CD8-positive, alpha-beta memory T cell (primary cell): Measurements from ENCODE around the gene PEX14. TPM values are rescaled to one million over a fixed set of nuclear protein-coding genes. Genes with fewer than 3 reads are reported as not detected.

Source experiments
- CTCF ChIA-PET: fragments of 350-600 bp; sonication (Branson Sonifier 250); formaldehyde crosslinking; loops from one replicate; lab custom pipeline; 2021; ENCODE audit warnings: antibody characterized with exemption; lab: Charles Lee
- POLR2A ChIA-PET: fragments of 350-600 bp; sonication (Branson Sonifier 250); formaldehyde crosslinking; loops from one replicate; lab custom pipeline; 2021; ENCODE audit warnings: antibody characterized with exemption; lab: Charles Lee
- DNase-seq, 5 donors: peaks; one replicate each; pipeline versions ENCODE4 v3.0.0 to v3.0.0-alpha.2; 2020 to 2022; ENCODE audit warnings: mixed read lengths in 1 of 5
- H3K27ac ChIP-seq: one replicate; pipeline ENCODE4 v1.7.0; 2013; ENCODE audit warnings: low read depth, mild to moderate bottlenecking, low read length, moderate library complexity
- H3K27me3 ChIP-seq: 2 replicates; pipeline ENCODE4 v1.7.0; 2013; ENCODE audit warnings: low read length, mild to moderate bottlenecking; ENCODE audit not compliant: insufficient read depth, poor library complexity, severe bottlenecking
- H3K36me3 ChIP-seq: 2 replicates; pipeline ENCODE4 v1.7.0; 2013; ENCODE audit warnings: mild to moderate bottlenecking, low read length, moderate library complexity; ENCODE audit not compliant: insufficient read depth
- H3K4me1 ChIP-seq: 2 replicates; pipeline ENCODE4 v1.7.0; 2013; ENCODE audit warnings: mild to moderate bottlenecking, low read length, moderate library complexity; ENCODE audit not compliant: insufficient read depth
- H3K4me3 ChIP-seq: 2 replicates; pipeline ENCODE4 v1.7.0; 2013; ENCODE audit warnings: mild to moderate bottlenecking, low read length
- H3K9me3 ChIP-seq: 2 replicates; pipeline ENCODE4 v1.7.0; 2013; ENCODE audit warnings: mild to moderate bottlenecking, low read length
- H3K27ac Mint-ChIP-seq, 8 donors: one replicate each; pipeline ENCODE4 v1.8.0; 2020 to 2021; ENCODE audit warnings: mixed read lengths in 8 of 8, mild to moderate bottlenecking in 6 of 8, inconsistent platforms in 3 of 8, moderate library complexity in 3 of 8
- H3K27me3 Mint-ChIP-seq, 2 donors: one replicate each; pipeline ENCODE4 v1.8.0; 2020 to 2021; ENCODE audit warnings: mixed read lengths in 2 of 2, mild to moderate bottlenecking in 1 of 2, moderate library complexity in 1 of 2
- H3K36me3 Mint-ChIP-seq, 3 donors: one replicate each; pipeline ENCODE4 v1.8.0; 2020 to 2021; ENCODE audit warnings: mixed read lengths in 3 of 3, inconsistent platforms in 1 of 3, mild to moderate bottlenecking in 1 of 3
- H3K4me1 Mint-ChIP-seq, 3 donors: one replicate each; pipeline ENCODE4 v1.8.0; 2020 to 2021; ENCODE audit warnings: mixed read lengths in 3 of 3, inconsistent platforms in 1 of 3, mild to moderate bottlenecking in 1 of 3
- H3K4me3 Mint-ChIP-seq, 7 donors: one replicate each; pipeline ENCODE4 v1.8.0; 2020 to 2021; ENCODE audit warnings: mixed read lengths in 7 of 7, mild to moderate bottlenecking in 6 of 7, moderate library complexity in 4 of 7, inconsistent platforms in 2 of 7
- H3K9me3 Mint-ChIP-seq, 5 donors: one replicate each; pipeline ENCODE4 v1.8.0; 2020 to 2022; ENCODE audit warnings: mixed read lengths in 5 of 5, mild to moderate bottlenecking in 3 of 5, moderate library complexity in 2 of 5, inconsistent platforms in 1 of 5
- polyA plus RNA-seq: library from polyadenylated mRNA; unstranded; fragments of 300-500 nt; fragmentation: Illumina TruSeq; gene quantifications from one replicate; pipeline ENCODE4 v1.2.3, GENCODE V29; 2021
- total RNA-seq, 2 experiments: library from RNA; stranded (reverse); gene quantifications; one replicate each; pipeline ENCODE4 v1.2.3, GENCODE V29; 2021

The PEX14 gene
- total and polyA plus RNA-seq, 3 experiments from 2014 or later = 5.1 to 22.2 (median 18.2) TPM

DNA sequence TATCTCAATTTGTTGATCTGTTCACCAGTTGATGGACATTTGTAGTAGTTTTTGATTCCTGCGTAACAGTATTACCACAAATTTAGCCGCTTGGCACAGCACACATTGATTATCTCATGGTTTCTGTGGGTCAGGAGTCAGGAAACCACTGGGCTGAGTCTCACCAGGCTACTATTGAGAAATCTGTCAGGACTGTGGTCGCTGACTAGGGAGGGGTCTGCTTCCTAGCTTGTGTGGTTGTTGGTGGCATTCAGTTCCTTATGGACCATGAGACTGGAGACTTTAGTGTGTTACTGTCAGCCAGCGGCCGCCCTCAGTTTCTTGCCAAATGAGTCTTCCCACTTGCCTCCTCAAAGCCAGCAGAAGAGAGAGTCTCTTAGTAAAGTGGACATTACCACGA, 9.8 kb downstream of the PEX14 start:
- Mint-ChIP-seq H3K9me3 (no peaks in the 10 kb centered on the region), H3K36me3 (peaks cover 0 to 22% (median 10%) of the 10 kb centered on the region in 3 donors), H3K4me3 (no peak overlapping the region), H3K27ac (no peak overlapping the region), H3K27me3 (no peaks in the 10 kb centered on the region), H3K4me1 (peaks cover 13 to 25% (median 16%) of the 10 kb centered on the region in 3 donors)
- Histone ChIP-seq H3K27ac (no peak overlapping the region), H3K27me3 (no peaks in the 10 kb centered on the region), H3K4me1 (no peaks in the 10 kb centered on the region), H3K4me3 (no peak overlapping the region), H3K36me3 (no peaks in the 10 kb centered on the region), H3K9me3 (no peaks in the 10 kb centered on the region)
- ChIA-PET CTCF (interaction anchor here (2.2 kb wide), 1 partner anchor 10 kb away, joined by 14 read pairs; no protein-coding TSS in a partner anchor), POLR2A (no interaction called here)
- DNase-seq = no peak

GRCh38 chr1:10489291-10490055, 14.7 kb downstream of the PEX14 start:
- Mint-ChIP-seq H3K4me3 (no peak overlapping the region), H3K36me3 (peaks cover 0 to 22% (median 12%) of the 10 kb centered on the region in 3 donors), H3K27me3 (no peaks in the 10 kb centered on the region), H3K27ac (peak overlapping the region in 1 of 8 donors; percentile 29), H3K9me3 (no peaks in the 10 kb centered on the region), H3K4me1 (peaks cover 5 to 20% (median 15%) of the 10 kb centered on the region in 3 donors)
- Histone ChIP-seq H3K9me3 (no peaks in the 10 kb centered on the region), H3K4me1 (no peaks in the 10 kb centered on the region), H3K36me3 (no peaks in the 10 kb centered on the region), H3K4me3 (no peak overlapping the region), H3K27me3 (no peaks in the 10 kb centered on the region), H3K27ac (no peak overlapping the region)
- CTCF ChIA-PET = interaction anchor here (0.9 kb wide), 1 partner anchor 279 kb away, joined by 3 read pairs; the partner anchor contains the start of gene KIF1B
- POLR2A ChIA-PET = interaction anchor here (1.0 kb wide), 1 partner anchor 14 kb away, joined by 3 read pairs; the partner anchor contains the start of gene PEX14
- no peak for DNase-seq

DNA sequence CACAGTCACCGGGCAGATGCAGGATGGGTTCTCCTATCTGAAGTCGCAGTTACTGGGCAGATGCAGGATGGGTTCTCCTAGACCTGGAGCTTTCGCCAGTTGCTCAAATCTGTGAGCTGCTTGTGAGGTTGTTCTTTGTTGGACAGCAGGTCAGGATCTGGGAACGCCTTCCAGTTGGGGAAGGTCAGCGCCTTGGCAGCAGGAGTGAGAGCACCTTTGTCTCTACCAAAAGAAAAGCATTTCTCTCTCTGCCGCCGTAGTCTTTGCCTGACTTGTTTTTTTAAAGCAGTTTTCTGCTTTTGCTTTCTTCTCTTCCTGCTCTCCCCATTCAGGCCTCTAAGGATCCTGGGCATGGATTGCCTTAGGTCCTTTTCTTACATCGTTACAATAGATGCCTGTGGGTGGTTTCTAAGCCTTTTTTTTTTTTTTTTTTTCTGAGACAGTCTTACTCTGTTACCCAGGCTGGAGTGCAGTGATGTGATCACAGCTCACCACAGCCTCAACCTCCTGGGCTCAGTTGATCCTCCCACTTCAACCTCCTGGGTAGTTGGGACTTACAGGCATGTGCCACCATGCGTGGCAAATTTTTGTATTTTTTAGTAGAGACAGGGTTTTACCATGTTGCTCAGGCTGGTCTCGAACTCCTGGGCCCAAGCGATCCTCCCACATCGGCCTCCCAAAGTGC, 15.7 kb downstream of the PEX14 start:
- Histone ChIP-seq H3K9me3 (no peaks in the 10 kb centered on the region), H3K27me3 (no peaks in the 10 kb centered on the region), H3K27ac (no peak overlapping the region), H3K4me3 (no peak overlapping the region), H3K4me1 (peaks cover 7% of the 10 kb centered on the region), H3K36me3 (no peaks in the 10 kb centered on the region)
- H3K27ac Mint-ChIP-seq = no peak overlapping the region
- peaks cover 0 to 20% (median 8%) of the 10 kb centered on the region in 3 donors for H3K36me3 Mint-ChIP-seq
- DNase-seq = no peak
- POLR2A ChIA-PET = no interaction called here
- H3K4me1 Mint-ChIP-seq = peaks cover 9 to 23% (median 18%) of the 10 kb centered on the region in 3 donors
- H3K9me3 Mint-ChIP-seq = no peaks in the 10 kb centered on the region
- H3K4me3 Mint-ChIP-seq = no peak overlapping the region
- CTCF ChIA-PET = interaction anchor here (0.9 to 6.0 kb wide), 3 partner anchors 18 to 280 kb away, joined by 3 to 78 read pairs (median 6); partner anchors contain the start of genes CENPS and KIF1B
- H3K27me3 Mint-ChIP-seq = no peaks in the 10 kb centered on the region

GRCh38 chr1:10494418-10494753, 19.6 kb downstream of the PEX14 start:
- DNase-seq = no peak
- Mint-ChIP-seq H3K4me3 (peak overlapping the region in 5 of 7 donors; percentile 85 to 88 (median 87)), H3K27ac (peak overlapping the region in 5 of 8 donors; percentile 91 to 97 (median 96)), H3K4me1 (peaks cover 45 to 55% (median 48%) of the 10 kb centered on the region in 3 donors), H3K27me3 (no peaks in the 10 kb centered on the region), H3K9me3 (no peaks in the 10 kb centered on the region), H3K36me3 (peaks cover 0 to 14% (median 4%) of the 10 kb centered on the region in 3 donors)
- H3K36me3 ChIP-seq = no peaks in the 10 kb centered on the region
- no peaks in the 10 kb centered on the region for H3K9me3 ChIP-seq
- no peak overlapping the region for H3K4me3 ChIP-seq
- H3K4me1 ChIP-seq = peaks cover 18% of the 10 kb centered on the region
- CTCF ChIA-PET = interaction anchor here (0.7 to 6.0 kb wide), 37 partner anchors 9 to 498 kb away, joined by 3 to 78 read pairs (median 4); partner anchors contain the start of genes CENPS and PEX14
- H3K27me3 ChIP-seq = no peaks in the 10 kb centered on the region
- POLR2A ChIA-PET = interaction anchor here (0.8 kb wide), 1 partner anchor 14 kb away, joined by 3 read pairs; no protein-coding TSS in a partner anchor
- no peak overlapping the region for H3K27ac ChIP-seq

DNA sequence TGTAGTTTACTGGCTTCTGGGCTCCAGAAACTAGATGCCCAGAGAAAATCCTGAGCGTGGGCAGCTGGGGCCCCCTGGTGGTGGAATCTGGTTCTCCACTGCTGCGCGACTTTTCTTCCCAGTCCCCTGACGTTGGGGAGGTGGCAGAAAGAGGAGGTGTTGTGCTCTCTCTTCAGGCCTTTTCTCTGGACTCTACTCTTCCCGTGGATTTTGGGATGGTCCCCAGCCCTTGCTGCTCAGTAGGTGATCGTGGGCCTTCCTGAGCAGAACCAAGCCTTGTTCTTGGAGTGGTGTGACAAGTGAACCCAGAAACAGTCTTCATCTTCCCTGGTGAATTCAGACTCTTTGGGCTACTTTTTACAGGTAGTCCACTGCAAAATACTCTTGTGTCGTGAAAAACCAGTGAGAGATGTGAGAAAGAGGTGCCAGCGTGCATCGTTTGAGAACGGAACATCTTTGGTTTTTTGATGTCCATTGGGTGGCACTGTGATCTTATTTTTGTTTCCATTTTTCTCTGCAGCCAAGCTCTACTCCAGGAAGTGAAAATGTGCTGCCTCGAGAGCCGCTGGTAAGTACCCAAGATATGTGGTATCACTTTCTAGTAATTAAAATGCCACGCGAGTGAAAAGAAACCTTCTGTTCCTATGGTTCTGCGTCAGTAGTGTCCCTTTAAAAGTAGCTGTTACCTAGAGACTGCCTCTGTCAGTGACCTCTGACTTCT, 20.2 kb downstream of the PEX14 start:
- peak overlapping the region; percentile 91 to 97 (median 96) for H3K27ac Mint-ChIP-seq
- POLR2A ChIA-PET = interaction anchor here (0.8 to 1.0 kb wide), 2 partner anchors 12 to 14 kb away, joined by 3 to 6 read pairs; no protein-coding TSS in a partner anchor

GRCh38 chr1:10495475-10495817, 20.7 kb downstream of the PEX14 start:
- no peak for DNase-seq
- H3K36me3 Mint-ChIP-seq = peaks cover 0 to 8% (median 0%) of the 10 kb centered on the region in 3 donors

More for the DNA sequence above, 20.2 kb downstream of the PEX14 start:
- Mint-ChIP-seq H3K4me1 (peaks cover 45 to 58% (median 50%) of the 10 kb centered on the region in 3 donors), H3K36me3 (peaks cover 0 to 12% (median 1%) of the 10 kb centered on the region in 3 donors), H3K4me3 (peak overlapping the region; percentile 85 to 90 (median 87)), H3K27me3 (no peaks in the 10 kb centered on the region), H3K9me3 (no peaks in the 10 kb centered on the region)
- no peaks in the 10 kb centered on the region for H3K9me3 ChIP-seq
- peak overlapping the region; percentile 64 for H3K27ac ChIP-seq
- DNase-seq = peak; percentile 67 to 81 (median 71)
- peaks cover 18% of the 10 kb centered on the region for H3K4me1 ChIP-seq
- H3K27me3 ChIP-seq = no peaks in the 10 kb centered on the region
- peak overlapping the region; percentile 95 for H3K4me3 ChIP-seq
- CTCF ChIA-PET = interaction anchor here (0.7 to 6.0 kb wide), 42 partner anchors 9 to 909 kb away, joined by 3 to 78 read pairs (median 4); partner anchors contain the start of genes CENPS and PEX14
- H3K36me3 ChIP-seq = no peaks in the 10 kb centered on the region

DNA sequence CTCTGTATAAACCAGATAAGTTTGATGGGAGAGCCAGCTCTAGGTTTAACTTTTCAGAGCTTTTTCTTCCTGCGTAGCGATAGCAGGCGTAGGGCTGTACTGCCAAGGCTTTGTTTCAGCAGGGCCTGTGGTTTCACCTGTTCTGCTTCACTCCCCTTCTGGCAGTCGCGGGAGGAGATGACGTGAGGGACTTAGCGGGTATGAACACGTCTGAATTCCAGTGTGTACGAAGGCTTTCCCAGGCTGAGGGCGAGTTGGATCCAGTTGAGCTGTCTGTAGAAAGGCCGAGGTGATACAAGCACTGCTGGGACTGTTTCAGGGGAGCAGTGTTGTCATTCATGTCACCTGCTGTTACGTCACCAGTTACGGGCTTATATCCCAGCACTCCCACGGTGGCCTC, 21.2 kb downstream of the PEX14 start:
- H3K4me3 Mint-ChIP-seq = peak overlapping the region; percentile 85 to 90 (median 87)
- Histone ChIP-seq H3K9me3 (no peaks in the 10 kb centered on the region), H3K4me3 (peak overlapping the region; percentile 95), H3K27me3 (no peaks in the 10 kb centered on the region), H3K4me1 (peaks cover 18% of the 10 kb centered on the region), H3K27ac (peak overlapping the region; percentile 29), H3K36me3 (no peaks in the 10 kb centered on the region)
- peak in 4 of 5 donors; percentile 9 to 68 (median 42) for DNase-seq
- H3K27ac Mint-ChIP-seq = peak overlapping the region; percentile 91 to 97 (median 96)
- ChIA-PET CTCF (interaction anchor here (1.2 to 6.0 kb wide), 6 partner anchors 12 to 415 kb away, joined by 3 to 78 read pairs (median 15); no protein-coding TSS in a partner anchor), POLR2A (interaction anchor here (1.0 kb wide), 1 partner anchor 14 kb away, joined by 4 read pairs; no protein-coding TSS in a partner anchor)
- no peaks in the 10 kb centered on the region for H3K9me3 Mint-ChIP-seq
- H3K4me1 Mint-ChIP-seq = peaks cover 45 to 58% (median 50%) of the 10 kb centered on the region in 3 donors
- no peaks in the 10 kb centered on the region for H3K27me3 Mint-ChIP-seq
- H3K36me3 Mint-ChIP-seq = peaks cover 0 to 7% (median 0%) of the 10 kb centered on the region in 3 donors

More at GRCh38 chr1:10495475-10495817, 20.7 kb downstream of the PEX14 start:
- peaks cover 18% of the 10 kb centered on the region for H3K4me1 ChIP-seq
- Mint-ChIP-seq H3K9me3 (no peaks in the 10 kb centered on the region), H3K27me3 (no peaks in the 10 kb centered on the region), H3K4me1 (peaks cover 45 to 58% (median 50%) of the 10 kb centered on the region in 3 donors), H3K27ac (peak overlapping the region; percentile 91 to 97 (median 96)), H3K4me3 (peak overlapping the region; percentile 85 to 90 (median 87))
- no peaks in the 10 kb centered on the region for H3K9me3 ChIP-seq
- ChIA-PET POLR2A (interaction anchor here (0.8 to 1.0 kb wide), 2 partner anchors 12 to 13 kb away, joined by 3 to 6 read pairs; no protein-coding TSS in a partner anchor), CTCF (interaction anchor here (0.7 to 6.0 kb wide), 33 partner anchors 8 to 909 kb away, joined by 3 to 78 read pairs (median 4); partner anchors contain the start of genes CENPS and PEX14)
- H3K27me3 ChIP-seq = no peaks in the 10 kb centered on the region
- peak overlapping the region; percentile 29 for H3K27ac ChIP-seq
- H3K4me3 ChIP-seq = peak overlapping the region; percentile 95
- H3K36me3 ChIP-seq = no peaks in the 10 kb centered on the region
